ENCODE measurements around the gene HSD17B1. TPM values are rescaled to one million over a fixed set of nuclear protein-coding genes. Genes with fewer than 3 reads are reported as not detected.

The HSD17B1 gene
- total RNA-seq, 1 donor from 2014 or later, result 4.1 TPM

- peaks cover 5% of the 10 kb centered on the region for H3K36me3 Mint-ChIP-seq (ENCODE audit: unreplicated experiment)
Observed at GRCh38 chr17:42577532-42578281, 25.0 kb downstream of the HSD17B1 start, which contains the start of gene PSMC3IP. Gene PSMC3IP, minus strand, starts transcription at chr17:42577729. Its CDS starts 43 bp downstream, at chr17:42577686.

GRCh38 chr17:42578282-42578869 is 25.7 kb downstream of the HSD17B1 start:
- Mint-ChIP-seq H3K27ac (ENCODE audit: unreplicated experiment) (peak overlapping the region; percentile 91), H3K36me3 (ENCODE audit: unreplicated experiment) (peaks cover 2% of the 10 kb centered on the region), H3K9me3 (ENCODE audit: unreplicated experiment) (peaks cover 11% of the 10 kb centered on the region), H3K4me1 (ENCODE audit: low read depth, unreplicated experiment) (peaks cover 2% of the 10 kb centered on the region), H3K27me3 (ENCODE audit: unreplicated experiment) (peaks cover 8% of the 10 kb centered on the region), H3K4me3 (ENCODE audit: unreplicated experiment) (peak overlapping the region; percentile 100)
- peak; percentile 66 for TF ChIP-seq CTCF (IDR thresholded peaks at IDR 0.05; ENCODE audit: partially characterized antibody, unreplicated experiment)
- peak; percentile 85 for DNase-seq

More at GRCh38 chr17:42577532-42578281, 25.0 kb downstream of the HSD17B1 start, which contains the start of gene PSMC3IP:
- peaks cover 8% of the 10 kb centered on the region for H3K27me3 Mint-ChIP-seq (ENCODE audit: unreplicated experiment)
- H3K4me3 Mint-ChIP-seq (ENCODE audit: unreplicated experiment), result peak within 1 kb of the TSS; percentile 100
- peaks cover 11% of the 10 kb centered on the region for H3K9me3 Mint-ChIP-seq (ENCODE audit: unreplicated experiment)
- peaks cover 2% of the 10 kb centered on the region for H3K4me1 Mint-ChIP-seq (ENCODE audit: low read depth, unreplicated experiment)
- no peak for TF ChIP-seq CTCF (IDR thresholded peaks at IDR 0.05; ENCODE audit: partially characterized antibody, unreplicated experiment)
- DNase-seq, result peak; percentile 96
- peak within 1 kb of the TSS; percentile 91 for H3K27ac Mint-ChIP-seq (ENCODE audit: unreplicated experiment)

GRCh38 chr17:42579794-42580551 is 27.2 kb downstream of the HSD17B1 start:
- no peak overlapping the region for H3K27ac Mint-ChIP-seq (ENCODE audit: unreplicated experiment)
- H3K9me3 Mint-ChIP-seq (ENCODE audit: unreplicated experiment), result peaks cover 11% of the 10 kb centered on the region
- no peak for DNase-seq
- H3K36me3 Mint-ChIP-seq (ENCODE audit: unreplicated experiment), result no peaks in the 10 kb centered on the region
- H3K4me1 Mint-ChIP-seq (ENCODE audit: low read depth, unreplicated experiment), result peaks cover 2% of the 10 kb centered on the region
- TF ChIP-seq CTCF (IDR thresholded peaks at IDR 0.05; ENCODE audit: partially characterized antibody, unreplicated experiment), result no peak
- H3K27me3 Mint-ChIP-seq (ENCODE audit: unreplicated experiment), result peaks cover 8% of the 10 kb centered on the region
- no peak overlapping the region for H3K4me3 Mint-ChIP-seq (ENCODE audit: unreplicated experiment)

GRCh38 chr17:42581744-42582270 is 29.1 kb downstream of the HSD17B1 start:
- TF ChIP-seq CTCF (IDR thresholded peaks at IDR 0.05; ENCODE audit: partially characterized antibody, unreplicated experiment), result no peak
- Mint-ChIP-seq H3K9me3 (ENCODE audit: unreplicated experiment) (peaks cover 7% of the 10 kb centered on the region), H3K27ac (ENCODE audit: unreplicated experiment) (no peak overlapping the region), H3K4me1 (ENCODE audit: low read depth, unreplicated experiment) (no peaks in the 10 kb centered on the region), H3K27me3 (ENCODE audit: unreplicated experiment) (peaks cover 8% of the 10 kb centered on the region), H3K4me3 (ENCODE audit: unreplicated experiment) (no peak overlapping the region), H3K36me3 (ENCODE audit: unreplicated experiment) (no peaks in the 10 kb centered on the region)
- no peak for DNase-seq

All from glutamatergic neuron (in vitro differentiated cells).